GM18499 (cell line): Measurements from ENCODE around the gene GATAD2B.
"Not testable (repeated sequence)": the region's sequence is repeated elsewhere in the genome, so short reads cannot be mapped to it uniquely, and the experiment has no call there.

Experiments used
- ATAC-seq: cut with Tn5 transposase; IDR thresholded peaks from one replicate; pipeline ENCODE4 v1.9.1; 2021; ENCODE audit warnings: moderate number of reproducible peaks; ENCODE audit not compliant: insufficient read depth, unreplicated experiment

The GATAD2B gene

GRCh38 chr1:153845158-153845557, 77.6 kb downstream of the GATAD2B start:
- no peak for ATAC-seq

GRCh38 chr1:153844349-153844748, 78.4 kb downstream of the GATAD2B start:
- ATAC-seq, result not testable (repeated sequence)

DNA sequence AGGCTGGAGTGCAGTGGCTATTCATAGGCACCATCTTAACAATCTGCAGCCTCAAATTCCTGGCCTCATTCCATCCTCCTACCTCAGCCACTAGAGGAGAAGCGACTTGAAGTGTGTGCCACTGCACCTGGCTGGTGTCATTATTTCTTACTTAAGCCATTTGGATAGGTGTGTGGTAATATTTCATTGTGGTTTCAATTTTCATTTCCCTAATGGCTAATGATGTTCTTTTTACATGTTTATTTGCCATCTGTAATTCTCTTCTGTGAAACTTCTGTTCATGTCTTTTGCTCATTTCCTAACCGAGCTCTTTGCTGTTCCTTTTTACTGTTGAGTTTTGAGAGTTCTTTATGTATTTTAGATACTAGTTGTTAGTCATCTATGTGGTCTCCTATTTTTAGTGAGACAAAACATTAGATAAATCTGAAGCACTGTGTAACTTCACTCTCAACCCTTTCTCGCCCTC, 80.7 kb downstream of the GATAD2B start:
- peak; percentile 68 for ATAC-seq

DNA sequence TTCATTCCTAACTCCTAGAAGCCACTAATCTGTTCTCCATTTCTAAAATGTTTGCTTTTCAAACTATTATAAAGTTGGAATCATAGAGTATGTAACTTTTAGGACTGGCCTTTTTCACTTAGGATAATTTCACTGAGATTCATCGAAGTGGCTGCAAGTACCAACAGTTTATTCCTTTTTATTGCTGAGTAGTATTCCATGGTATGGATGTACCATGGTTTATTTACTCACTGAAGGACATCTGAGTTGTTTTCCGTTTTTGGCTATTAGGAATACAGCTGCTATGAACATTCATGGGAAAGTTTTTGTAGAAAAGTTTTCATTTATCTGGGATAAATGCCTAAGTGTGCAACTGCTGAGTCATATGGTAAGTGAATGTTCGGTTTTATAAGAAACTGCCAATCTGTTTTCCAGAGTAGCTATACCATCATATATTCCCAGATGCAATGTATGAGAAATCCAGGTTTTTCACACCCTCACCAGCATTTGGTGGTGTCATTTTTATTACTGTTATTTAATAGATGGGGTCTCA, 81.2 kb downstream of the GATAD2B start:
- ATAC-seq, result no peak

DNA sequence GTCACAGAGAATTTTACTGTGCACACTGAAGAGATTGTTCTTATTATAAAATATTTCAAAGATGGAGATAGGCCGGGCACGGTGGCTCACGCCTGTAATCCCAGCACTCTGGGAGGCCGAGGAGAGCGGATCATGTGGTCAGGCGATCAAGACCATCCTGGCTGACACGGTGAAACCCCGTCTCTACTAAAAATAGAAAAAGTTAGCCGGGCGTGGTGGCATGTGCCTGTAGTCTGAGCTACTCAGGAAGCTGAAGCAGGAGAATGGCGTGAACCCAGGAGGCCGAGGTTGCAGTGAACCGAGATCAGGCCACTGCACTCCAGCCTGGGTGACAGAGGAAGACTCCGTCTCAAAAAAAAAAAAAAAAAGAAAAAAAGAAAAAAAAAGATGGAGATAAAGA, 82.0 kb downstream of the GATAD2B start:
- not testable (repeated sequence) for ATAC-seq

GRCh38 chr1:153833968-153834367, 88.8 kb downstream of the GATAD2B start:
- not testable (repeated sequence) for ATAC-seq

- ATAC-seq, result no peak
These were observed 89.6 kb downstream of the GATAD2B start for GRCh38 chr1:153833171-153833570.

DNA sequence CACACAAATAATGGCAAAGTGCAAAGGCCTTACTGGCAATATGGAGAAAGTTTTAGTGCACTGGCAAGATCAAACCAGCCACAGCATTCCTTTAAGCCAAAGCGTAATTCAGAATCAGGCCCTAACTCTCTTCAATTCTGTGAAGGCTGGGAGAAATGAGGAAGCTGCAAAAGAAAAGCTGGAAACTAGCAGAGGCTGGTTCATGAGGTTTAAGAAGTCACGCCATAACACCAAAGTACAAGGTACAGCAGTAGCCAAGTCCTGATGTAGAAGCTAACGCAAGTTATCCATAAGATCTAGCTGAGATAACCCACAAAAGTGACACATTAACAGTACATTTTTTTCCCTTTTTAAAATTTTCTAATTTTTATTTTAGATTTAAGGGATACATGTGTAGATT, 90.5 kb downstream of the GATAD2B start:
- no peak for ATAC-seq

DNA sequence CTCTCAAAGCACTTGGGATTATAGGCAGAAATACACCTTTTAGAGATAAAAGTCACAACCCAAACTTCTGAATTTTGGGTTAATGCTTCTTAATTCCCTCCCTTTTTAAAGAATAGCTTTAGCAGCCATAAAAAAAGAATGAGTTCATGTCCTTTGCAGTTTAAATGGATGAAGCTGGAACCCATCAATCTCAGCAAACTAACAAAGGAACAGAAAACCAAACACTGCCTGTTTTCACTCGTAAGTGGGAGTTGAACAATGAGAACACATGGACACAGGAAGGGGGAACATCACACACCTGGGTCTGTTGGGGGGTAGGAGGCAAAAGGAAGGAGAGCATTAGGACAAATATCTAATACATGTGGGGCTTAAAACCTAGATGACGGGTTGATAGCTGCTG, 91.7 kb downstream of the GATAD2B start:
- ATAC-seq, result no peak

DNA sequence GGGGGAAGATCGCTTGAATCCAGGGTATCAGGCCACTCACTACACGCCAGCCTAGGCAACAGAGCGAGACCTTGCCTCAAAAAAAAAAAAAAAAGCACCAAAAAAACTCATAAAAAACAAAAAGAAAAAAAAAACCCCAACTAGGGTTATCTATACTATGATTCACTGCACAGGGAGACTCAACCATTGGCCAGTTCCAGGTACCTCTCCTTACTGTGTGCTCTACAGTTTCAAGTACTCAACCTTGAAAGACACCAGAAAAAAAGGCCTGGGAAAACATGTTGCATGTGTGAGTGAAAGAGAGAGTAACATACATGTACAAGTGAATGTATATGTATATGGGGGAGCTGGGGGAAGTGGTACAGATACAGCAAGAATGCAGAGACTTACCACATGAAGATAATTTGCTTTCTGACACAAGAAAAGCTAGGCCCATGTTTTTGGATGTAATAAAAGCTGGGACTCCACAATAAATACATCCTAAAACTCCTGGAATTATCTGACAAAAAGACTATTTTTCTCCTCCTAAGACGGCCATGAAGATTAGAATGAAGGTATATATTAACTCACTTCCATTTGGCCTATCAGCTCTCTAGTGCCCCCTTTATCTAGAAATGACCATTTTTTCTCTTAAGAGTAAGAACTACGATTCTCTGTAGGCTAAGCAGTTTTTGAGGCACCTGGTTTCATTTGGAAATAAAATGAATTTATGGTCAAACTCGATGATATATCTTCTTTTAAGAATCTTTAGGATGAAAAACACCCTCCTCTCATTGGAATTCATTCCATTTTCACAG, 95.4 kb downstream of the GATAD2B start:
- ATAC-seq, result no peak

- no peak for ATAC-seq
These were observed 103.9 kb downstream of the GATAD2B start for GRCh38 chr1:153818876-153819275.

DNA sequence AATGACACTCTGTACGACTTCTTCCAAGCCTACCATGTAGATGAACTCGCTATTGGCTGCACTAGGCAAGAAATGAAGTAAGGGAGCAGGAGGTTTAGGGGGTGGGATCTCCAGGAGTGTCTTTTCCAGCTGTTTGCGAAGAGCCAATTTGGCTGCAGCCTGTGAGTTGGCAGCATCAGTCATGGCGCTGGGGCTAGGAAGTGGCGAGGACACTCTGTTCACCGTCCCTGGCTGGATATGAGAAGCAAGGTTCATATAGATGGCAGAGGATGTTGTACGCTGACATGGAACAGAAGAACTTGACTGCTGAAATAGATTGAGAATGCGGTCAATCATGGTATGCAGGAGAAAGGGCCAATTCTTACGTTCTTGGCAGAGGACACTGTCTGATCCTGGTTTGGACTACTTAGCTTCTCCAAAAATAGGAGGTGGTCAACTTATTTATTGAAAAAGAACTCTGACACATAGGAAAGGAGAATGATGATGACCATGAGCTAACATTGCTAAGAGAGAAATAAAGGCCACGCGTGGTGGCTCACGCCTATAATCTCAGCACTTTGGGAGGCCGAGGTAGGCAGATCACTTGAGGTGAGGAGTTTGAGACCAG, 106.4 kb downstream of the GATAD2B start:
- no peak for ATAC-seq

DNA sequence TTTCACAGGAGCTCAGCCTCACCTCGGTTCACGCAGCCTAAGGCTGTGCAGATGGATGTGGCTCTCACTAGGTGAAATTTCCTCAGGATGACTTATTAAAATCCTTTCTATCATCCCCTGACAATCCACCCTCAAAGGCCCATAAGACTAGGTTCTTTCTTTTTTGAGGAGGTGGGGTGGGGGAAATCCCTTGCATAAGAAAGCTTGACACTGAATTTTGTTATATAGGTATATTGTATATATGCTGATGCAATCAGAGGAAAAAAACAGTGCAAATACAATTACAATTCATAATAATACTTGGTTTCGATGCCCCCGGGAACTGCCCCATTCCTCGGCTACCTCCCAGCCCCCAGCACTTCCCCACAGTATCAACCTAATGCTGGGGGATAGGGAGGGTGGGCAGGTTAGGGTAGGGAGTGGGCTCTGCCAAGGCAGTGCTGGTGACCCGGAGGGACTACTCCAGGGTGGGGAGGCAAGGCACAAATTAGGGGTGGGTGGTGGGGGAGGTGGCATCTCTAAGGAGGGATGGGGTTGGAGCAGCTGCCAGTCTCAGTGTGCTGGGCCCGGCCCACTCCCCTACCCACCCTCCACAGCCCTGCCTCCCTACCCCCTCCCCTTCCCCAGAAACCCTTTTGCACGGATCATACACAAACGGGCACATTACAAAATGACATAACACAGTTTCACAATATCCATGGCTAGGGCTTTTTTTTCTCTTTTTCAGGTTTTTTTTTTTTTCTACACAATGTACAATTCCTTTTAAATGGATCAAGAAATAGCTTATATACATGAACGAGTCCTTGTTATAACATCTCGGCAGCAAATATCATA, 116.7 kb downstream of the GATAD2B start:
- ATAC-seq, result no peak

DNA sequence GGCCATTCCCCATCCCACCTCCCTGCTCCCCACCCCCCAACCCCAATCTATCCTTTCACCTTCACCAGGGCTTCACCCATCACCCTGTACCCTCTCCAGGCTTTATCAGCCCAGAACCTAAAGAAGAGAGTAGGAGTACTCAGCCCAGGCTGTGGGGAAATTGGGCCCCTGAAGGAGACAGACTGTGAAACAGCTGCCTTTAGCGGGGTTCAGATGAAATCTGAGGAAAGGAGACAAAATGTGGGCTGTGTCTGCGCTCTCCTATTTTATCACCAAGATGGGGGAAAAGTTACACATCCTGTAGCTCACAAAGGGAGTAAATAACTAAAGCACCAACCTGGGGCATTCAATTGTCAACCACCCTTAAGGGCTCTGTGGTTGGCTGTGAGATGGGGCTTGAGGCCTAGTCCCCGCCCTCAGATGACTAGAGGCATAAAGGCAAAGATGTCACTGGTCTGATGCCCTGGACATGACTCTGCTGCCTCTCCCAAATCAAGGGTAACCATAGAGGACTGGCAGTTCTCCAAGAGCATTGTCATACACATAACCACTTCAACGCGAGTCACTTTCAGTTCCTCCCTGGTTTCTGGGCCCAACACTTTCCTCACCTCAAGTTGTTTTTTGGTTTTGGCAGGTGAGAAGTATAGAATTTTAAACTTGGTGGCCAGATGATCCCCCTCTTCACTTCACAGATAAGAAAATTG, 117.6 kb downstream of the GATAD2B start:
- ATAC-seq, result peak; percentile 87

- no peak for ATAC-seq
These were observed 118.7 kb downstream of the GATAD2B start for GRCh38 chr1:153804112-153804511.

DNA sequence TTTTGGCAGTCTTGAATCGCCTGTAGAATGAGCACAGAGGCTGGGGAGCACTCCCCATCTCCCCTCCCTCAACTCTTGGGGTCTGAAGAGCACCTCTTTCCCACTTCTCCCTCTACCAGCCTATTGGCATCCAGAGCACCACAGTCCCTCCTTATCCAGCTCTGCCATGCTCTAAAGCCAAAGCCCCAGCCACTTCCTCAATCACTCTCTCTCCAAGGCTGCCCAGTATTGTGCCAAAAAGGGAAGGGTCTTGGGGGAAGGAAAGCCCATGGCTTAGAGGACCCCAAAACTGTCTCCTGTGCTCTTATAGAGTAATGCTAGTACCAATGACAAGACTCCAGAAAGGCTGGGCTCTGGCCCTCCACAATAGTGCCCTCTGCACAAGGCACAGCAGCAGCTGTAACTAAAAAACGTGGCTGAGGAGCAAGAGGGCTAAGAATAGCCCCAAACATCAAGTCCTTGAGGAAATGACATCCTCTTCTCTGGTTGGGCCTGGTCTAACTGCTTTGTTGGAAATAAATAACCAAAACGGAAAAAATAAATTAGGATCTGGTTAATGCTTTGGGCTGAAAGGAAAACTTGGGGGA, 119.2 kb downstream of the GATAD2B start:
- ATAC-seq, result no peak

DNA sequence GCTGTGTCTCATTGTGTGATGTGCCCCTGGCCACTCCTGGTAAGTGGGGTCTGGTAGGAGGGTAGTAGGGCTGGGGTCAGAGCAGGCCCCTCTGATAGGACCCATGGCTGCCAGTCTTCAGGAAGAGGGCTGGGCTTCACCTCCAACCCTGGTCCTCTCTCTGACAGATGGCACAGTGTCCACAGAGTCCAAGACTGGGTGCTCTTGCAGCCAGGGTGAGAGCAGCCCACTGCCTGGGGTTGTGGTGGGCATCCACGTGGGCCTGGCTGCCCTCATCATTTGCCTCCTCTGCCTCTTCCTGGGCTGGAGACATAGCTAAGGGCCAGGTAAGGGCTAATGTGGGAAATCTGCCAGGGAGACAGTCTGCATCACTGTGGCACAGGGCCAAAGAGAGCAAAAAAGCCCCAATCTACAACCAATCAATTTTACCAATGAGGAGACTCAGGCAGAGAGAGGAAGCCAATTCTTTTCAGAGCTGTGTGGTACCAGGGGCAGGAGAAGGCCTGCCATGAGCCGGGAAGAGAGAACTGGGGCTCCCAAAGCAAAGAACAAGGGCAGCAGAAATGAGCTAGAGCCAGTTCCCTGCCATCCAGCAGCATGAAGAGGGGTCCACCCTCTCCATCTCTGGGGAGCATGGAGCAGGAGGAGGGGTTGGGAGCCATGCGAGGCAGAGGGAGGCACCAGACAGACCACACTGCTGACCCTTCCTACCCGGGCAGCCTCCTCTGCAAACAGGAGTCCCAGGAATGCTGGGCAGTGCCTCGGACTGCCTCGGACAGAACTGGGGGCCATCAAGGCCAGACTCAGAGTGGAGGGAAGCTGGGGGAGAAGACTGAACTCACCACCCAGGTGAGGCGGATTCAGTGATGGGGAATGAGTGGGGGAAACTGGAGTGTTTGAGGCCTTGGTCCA, 120.7 kb downstream of the GATAD2B start:
- ATAC-seq, result no peak

DNA sequence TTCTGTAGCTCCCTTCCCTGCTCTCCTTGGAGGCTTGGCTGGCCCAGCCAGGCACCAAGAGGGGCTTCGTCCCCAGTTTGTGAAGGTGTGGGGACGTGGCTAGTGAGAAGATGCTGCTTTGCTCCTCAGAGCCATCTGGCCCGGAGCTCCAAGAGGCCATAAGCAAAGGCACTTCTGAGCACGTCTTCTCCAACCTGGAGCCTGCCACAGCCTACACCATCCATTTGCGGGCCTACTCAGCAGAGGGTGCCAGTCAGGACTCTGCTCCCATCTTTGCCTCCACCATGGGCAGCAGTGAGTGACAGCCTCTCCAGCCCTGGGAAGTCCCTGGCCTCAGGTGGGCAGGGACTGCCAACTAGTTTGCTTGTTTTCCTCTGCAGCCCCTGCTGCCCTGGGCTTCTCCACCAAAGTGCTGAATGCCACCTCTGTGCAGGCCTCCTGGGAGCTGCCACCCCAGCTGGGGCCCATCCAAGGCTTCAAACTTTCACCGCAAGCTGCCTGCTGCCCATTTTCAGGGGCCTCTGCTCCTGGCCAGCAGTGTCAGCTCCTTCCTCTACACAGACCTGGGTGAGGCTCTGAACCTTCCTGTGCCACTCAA, 121.6 kb downstream of the GATAD2B start:
- no peak for ATAC-seq
